Cardiac septum (tissue), 1 donor: ENCODE results near the gene FAM50A. TPM values are rescaled to one million over a fixed set of nuclear protein-coding genes. Genes with fewer than 3 reads are reported as not detected.

ENCODE experiments used
- DNase-seq: peaks from one replicate; pipeline ENCODE4 v3.0.0-alpha.2; 2020; ENCODE audit warnings: low spot score
- intact Hi-C: fragments of 100-400 bp; cut with DNase I; formaldehyde crosslinking; loops from one replicate; pipeline ENCODE4 v1.14.0; 2022
- total RNA-seq: library from RNA; stranded (reverse); fragmentation: NEBNext Ultra II Directional; extraction: Animal tissue kit (Norgen Biotek cat#: 25700); gene quantifications from one replicate; pipeline ENCODE4 v1.2.1, GENCODE V29; 2021
- donor health status: DM: no; HTN: no; CAD: no.

Gene FAM50A
- total RNA-seq, 1 donor from 2014 or later: 43.7 TPM

DNA sequence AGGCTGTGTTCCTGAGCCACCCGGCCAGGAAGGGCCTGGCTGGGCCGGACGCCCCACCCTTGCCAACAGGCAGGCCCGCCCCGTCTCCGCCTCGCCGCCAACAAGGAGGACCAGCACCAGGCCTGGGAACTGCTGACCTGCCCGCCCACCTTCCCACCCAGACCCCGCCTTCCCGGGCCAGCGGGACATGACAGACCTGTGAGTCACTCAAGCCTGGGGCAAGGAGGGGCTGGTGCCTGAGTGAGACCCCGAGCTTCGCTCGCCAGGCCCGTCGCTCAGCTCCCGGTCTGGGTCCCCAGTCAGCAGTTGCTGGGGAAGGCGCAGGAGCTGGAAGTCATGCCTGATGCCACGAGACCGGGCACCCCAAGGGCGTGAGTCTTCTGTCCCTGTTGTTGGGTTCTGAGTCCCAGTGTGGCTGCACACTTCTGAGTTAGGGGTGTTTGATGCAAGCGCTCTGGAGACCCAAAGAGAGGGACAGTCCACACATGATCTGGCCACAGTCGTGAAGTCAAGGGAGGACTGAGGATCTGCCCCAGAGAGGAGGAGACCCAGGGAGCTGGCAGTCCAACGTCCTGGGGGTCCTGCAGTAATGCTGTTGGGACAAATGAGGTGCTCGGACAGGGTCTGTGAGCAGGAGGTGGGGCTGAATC, 34.6 kb upstream of the FAM50A start, which contains the start of gene DNASE1L1:
TSS of gene DNASE1L1 (minus strand) at position 33 of the 650 bp plus-strand sequence. CDS start 3,686 bp downstream, outside the sequence.
- intact Hi-C loops: no loop called here

DNA sequence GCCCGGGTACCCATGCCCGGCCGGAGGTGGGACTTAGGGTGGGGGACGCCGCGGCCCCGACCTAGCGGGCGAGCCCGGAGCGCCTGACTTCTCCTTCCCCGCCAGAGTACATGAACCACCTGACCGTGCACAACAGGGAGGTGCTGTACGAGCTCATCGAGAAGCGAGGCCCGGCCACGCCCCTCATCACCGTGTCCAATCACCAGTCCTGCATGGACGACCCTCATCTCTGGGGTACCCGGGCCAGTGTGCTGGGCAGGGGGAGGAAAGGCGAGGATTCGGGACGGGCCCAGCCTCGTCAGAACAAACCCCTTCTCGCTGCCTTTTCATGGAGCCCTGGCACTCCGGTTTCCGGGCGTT, 32.0 kb upstream of the FAM50A start:
- intact Hi-C loops: no loop called here
- DNase-seq: peak; percentile 86

More for the DNA sequence above, 34.6 kb upstream of the FAM50A start, which contains the start of gene DNASE1L1:
- peak; percentile 95 for DNase-seq

DNA sequence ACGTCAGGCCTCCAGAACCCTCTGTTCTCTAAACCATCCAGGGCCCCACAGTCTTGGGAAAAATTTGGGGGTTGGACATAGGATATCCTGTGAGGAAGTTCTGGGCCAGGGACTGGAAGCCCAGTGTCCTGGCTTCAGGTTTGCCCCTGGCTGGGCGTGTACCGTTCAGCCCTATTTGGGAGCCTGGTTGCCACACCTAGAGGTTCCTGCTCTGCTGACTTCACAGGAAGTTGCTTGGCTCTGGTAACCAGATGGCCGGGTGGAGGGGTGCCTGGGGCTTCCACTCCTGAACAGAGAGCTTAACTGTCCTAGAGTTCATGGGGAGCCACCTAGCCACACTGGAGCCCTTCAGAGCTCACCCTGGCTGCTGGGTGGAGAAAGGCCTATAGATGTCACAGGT, 31.5 kb upstream of the FAM50A start:
- intact Hi-C loops: no loop called here
- DNase-seq: no peak

DNA sequence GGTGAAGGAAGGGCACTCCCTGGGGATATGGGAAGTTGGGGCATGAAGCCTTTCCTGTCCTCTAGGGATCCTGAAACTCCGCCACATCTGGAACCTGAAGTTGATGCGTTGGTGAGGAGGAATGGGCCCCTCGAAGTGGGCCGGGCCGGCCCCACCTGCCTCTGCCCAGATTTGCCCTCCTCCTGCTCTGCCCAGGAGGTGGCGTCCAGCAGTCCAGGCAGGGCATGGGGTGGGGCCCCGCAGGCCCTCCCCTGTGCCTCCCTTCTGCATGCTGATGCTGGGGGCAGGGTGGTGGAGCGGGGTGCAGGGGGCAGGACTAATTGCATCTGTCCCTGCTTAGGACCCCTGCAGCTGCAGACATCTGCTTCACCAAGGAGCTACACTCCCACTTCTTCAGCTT, 30.8 kb upstream of the FAM50A start:
- no peak for DNase-seq
- intact Hi-C loops: no loop called here

DNA sequence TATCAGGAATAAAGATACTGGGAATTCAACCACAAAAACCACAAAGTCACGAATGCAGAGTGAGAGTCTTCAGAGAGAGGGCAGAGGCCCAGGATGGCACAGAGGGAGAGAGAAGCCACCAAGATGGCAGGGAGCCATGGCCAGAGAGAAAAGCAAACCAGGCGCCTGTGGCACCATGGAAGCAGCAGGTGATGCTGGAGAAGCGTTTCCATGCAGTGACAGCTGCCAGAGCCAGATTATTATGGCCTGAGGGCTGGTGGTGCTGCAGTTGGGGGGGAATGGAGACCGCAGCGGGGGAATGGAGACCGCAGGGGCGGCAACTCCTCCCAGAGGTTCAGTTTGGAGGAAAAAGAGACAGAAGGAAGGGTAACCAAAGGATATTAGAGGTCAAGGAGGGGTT, 26.8 kb upstream of the FAM50A start:
- no peak for DNase-seq
- intact Hi-C loops: no loop called here

DNA sequence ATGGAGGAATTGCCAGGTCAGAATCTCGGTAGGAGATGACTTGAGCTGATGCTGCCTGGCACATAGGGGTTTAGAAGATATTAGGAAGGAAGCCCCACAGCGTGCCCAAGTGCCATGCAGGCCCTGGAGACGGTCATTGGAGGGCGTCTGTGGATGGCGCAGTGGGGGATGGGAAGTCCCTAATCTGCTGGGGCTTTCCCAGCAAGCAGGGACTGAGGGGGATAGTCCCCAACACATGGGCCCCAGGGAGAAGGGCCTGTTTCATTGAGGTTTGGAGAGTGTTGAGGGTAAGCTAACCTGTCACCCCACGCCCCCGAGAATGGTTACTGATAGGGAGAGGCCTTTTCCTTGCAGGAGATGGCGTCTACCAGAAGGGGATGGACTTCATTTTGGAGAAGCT, 24.8 kb upstream of the FAM50A start:
- intact Hi-C loops: no loop called here
- no peak for DNase-seq

DNA sequence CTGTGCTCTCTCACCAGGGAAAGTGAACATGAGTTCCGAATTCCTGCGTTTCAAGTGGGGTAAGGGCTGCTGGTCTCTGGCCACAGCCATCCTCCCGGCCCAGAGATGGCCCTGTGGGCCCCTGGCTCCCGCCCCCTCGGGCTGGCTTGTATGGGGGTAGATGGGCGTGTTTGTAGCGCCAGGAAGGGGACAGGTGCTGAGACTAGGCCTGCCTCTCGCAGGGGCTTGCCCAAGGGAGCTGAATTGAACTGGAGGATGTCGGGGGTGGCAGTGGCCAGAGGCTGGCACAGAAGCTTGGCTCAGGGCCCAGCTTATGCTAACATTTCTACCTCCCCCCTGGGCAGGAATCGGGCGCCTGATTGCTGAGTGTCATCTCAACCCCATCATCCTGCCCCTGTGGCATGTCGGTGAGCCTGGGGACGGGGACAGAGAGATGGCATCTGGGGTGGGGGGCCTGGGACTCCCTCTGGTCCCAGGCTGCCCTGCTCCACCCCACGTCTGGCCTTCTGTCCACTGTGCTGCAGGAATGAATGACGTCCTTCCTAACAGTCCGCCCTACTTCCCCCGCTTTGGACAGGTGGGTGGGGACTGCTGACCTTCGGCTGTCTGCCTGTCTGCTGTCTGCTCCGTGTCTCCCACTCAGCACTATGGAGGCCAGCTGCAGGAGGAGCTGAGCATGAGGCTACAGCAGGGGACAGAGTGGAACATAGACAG, 24.1 kb upstream of the FAM50A start:
- intact Hi-C loops: no loop called here
- DNase-seq: no peak

DNA sequence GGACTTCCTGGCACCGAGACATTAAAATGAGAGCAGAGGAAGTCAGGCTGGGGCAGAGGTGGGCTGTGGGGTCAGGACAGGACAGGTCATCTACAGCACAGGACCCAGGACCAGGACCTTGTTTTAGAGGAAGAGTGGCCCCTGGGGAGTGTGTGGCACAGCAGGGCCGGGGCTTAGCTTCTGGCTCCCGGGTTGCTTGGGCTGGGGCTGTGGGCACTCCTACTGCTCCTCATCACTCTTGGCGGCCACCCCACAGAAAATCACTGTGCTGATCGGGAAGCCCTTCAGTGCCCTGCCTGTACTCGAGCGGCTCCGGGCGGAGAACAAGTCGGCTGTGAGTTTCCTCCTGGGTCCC, 23.6 kb upstream of the FAM50A start:
- DNase-seq: no peak
- intact Hi-C loops: no loop called here

DNA sequence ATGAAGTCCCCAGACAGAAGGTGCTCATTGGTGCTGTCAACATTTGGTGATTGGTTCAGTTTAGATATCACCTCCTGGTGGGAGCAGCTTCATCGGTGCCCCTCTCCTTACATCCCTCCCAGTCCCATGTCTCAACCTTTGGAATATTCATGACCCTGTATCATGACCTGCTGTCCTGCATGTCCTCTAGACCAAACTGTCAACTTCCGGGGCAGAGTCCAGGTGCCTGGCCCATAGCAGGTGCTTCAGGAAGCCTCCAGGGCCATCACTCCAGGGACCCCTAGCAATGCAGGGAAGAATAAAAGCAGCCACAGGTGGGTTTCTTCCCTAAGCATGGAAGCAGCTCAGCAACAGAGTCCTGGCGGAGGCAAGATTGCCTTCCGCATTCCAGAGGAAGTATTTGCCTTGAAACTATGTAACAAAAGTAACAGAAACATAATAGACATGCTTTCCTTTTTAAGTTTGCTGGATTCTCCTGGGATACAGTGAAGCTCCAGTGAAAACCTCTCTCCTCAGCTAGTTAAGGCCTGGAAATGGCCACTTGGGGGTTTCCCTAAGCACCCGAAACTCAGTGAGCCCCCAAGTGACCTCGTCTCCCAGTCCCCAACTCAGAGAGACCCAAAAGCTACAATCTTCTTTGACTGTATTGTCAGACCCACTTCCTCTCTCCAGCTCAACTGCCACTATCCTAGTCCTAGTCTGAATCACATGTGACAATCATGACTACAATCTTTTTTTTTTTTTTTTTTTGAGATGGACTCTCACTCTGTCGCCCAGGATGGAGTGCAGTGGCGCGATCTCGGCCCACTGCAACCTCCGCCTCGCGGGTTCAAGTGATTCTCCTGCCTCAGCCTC, 16.8 kb upstream of the FAM50A start:
- DNase-seq: no peak
- intact Hi-C loops: no loop called here

DNA sequence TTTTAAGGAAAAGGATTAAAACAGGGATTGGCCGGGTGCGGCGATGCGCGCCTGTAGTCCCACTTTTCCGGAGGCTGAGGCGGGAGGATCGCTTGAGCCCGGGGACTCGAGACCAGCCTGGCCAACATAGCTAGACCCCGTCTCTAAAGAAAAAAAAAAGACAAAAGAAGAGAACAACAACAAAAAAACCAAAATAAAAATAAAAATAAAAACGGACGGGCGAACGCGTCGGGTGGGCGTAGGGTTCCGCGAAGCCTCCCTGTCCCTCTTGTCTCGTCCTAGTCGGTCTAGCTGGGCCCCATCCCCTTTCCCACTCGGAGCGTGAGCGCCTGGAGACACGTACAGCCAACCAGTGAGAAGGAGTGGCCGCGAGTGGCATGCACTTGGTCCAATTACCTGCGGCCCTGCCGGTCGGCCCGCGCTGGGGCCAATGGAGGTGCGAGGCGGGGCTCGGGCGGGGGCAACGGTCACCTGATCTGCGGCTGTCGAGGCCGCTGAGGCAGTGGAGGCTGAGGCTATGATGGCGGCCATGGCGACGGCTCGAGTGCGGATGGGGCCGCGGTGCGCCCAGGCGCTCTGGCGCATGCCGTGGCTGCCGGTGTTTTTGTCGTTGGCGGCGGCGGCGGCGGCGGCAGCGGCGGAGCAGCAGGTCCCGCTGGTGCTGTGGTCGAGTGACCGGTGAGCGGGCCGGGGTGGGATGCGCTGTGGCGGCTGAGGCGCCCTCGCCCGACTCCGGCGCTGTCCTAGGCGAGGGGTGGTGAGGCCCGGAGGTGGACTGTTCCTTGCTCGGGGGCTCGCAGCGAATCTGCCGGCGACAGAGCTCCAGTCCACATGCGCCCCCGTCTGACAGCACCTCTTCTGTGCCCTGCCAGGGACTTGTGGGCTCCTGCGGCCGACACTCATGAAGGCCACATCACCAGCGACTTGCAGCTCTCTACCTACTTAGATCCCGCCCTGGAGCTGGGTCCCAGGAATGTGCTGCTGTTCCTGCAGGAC, 15.5 kb upstream of the FAM50A start, which contains the start of gene ATP6AP1:
TSS of gene ATP6AP1 (plus strand) at position 502 of the 996 bp plus-strand sequence. CDS start at position 518, 16 bp downstream.
- intact Hi-C loops: no loop called here

DNA sequence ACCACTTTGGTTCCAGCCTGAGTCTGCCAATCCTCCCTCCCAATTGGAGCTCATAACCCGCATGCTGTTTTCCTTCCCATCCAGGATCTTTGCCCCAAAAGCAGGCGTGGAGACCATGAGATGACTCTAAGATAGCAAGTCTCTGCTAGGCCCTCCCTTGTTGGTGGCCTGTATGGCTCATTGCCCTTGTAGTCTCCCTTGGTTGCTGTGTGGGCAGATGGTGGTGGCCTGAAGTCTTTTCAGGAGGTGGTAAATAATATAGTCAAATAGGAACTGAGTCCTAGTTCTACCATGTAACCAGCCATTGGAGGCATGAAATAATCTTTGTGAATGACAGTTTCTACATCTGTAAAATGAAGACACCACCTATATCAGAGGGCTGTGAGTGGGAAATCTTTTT, 14.2 kb upstream of the FAM50A start:
- intact Hi-C loops: no loop called here
- no peak for DNase-seq

More for the DNA sequence above, 15.5 kb upstream of the FAM50A start, which contains the start of gene ATP6AP1:
- DNase-seq: peak; percentile 96

DNA sequence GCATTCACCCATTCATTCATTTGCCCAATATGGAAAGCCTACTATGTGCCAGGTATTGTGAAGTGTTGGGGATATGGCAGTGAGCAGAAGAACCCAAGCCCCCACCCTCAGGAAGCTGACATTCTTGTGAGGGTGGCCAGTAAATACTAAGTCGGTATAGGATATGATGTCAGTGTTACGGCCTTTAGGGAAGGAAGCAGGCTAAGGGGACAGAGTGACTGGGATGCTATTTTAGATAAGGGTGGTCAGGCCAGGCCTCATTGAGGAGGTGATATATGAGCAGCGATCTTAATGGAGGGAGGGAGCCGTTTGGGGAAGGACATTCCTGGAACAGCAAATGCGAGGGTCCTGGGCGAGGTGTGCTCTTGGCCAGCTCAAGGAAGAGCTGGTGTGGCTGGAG, 13.5 kb upstream of the FAM50A start:
- intact Hi-C loops: no loop called here
- no peak for DNase-seq

DNA sequence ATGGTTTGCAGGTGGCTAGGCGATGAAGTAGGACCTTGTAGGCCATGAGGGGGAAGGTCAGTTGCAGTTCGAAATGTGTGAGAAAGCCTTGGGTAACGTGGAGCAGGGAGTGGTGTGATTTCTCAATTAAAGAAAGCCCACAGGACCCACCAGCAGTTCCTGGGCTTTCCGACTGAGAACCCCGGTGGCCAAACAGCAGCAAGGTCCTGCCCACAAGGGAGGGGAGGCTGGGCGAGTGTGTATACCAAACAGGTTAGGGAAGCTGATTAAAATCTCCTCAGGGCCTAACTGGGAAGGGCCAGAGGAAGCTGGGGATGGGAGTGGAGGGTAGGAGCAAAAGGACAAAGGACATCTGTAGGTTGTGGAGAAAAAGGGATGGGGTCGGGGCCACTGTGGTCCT, 13.0 kb upstream of the FAM50A start:
- intact Hi-C loops: no loop called here
- DNase-seq: no peak

DNA sequence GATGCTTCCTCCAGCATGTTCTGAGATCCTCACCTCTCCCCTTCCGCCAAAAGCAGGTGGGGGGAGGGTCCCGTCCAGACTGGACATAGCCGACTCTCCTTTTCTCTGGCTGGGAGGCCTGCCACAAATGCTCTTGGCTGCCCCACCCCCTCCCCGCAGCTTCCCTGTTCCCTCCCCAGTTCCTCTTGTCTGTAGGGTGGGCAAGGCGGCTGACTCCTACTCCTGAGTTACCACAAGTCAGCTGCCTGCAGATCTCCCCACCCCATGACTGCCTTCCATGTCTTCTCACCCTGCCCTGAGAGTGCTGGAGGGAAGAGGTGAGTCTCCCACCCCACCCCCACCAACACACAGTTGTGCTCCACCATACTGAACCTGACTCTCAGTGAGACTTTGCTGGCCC, 12.6 kb upstream of the FAM50A start:
- intact Hi-C loops: no loop called here
- no peak for DNase-seq

DNA sequence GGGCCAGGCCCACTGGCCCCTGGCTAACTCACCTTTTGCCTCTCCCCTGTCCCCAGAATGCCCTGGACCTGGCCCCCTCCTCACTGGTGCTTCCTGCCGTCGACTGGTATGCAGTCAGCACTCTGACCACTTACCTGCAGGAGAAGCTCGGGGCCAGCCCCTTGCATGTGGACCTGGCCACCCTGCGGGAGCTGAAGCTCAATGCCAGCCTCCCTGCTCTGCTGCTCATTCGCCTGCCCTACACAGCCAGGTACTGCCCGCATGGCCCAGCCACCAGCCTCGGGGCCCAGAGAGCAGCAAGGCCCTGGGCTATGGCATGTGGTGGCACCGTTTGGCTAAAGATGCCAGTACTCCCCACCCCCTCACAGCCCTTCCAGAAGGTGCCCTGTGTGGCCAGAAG, 11.7 kb upstream of the FAM50A start:
- intact Hi-C loops: no loop called here
- no peak for DNase-seq

DNA sequence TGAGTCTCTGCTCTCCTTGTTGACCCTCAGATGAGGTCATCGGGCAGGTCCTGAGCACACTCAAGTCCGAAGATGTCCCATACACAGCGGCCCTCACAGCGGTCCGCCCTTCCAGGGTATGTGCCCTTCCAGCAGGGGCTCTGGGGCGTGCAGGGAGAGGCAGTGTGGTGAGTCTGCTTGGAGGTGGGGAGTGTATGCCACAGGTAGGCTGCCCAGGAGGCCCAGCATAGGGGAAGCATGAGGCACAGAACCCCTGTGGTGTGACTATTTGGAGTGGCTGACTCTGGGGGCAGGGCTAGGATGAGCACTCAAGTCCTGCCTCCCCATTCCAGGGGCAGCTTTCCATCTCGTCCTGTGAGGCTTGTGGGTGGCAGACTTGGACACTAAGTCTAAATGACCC, 10.3 kb upstream of the FAM50A start:
- DNase-seq: no peak
- intact Hi-C loops: no loop called here

DNA sequence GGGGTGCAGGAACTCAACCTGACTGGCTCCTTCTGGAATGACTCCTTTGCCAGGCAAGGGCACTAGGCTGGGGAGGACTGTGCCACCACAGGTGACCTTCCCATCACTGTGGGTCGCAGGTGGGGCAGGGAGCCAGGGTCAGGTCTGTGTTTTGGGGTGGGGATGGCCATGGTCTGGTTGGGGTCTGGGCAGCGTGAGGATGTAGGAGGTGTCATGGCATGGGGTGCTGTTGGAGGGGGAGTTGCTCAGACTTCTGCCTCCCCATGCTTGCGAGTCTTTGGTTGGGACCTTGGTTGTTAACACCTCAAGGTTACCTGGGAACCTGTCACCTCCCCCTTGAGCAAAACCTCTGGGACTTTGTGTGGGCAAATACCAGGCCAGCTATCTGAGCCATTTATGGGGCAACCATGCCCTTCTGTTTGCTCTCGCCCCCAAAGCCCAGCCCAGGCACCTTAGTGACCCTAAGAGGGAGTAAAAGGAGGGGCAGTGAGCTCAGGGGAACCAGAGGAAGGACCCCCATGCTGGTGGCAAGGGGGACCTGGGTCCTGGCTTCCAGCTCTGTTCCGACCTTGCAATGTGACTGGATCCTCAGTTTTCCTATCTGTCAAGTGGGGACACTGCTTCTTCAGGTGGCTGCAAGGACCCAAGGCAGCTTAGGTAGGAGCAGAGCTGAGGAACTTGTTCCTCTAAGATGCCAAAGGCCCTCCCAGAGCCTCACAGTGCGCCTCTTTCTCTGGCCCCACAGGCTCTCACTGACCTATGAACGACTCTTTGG, 9.4 kb upstream of the FAM50A start:
- intact Hi-C loops: loop anchor here (5.0 kb wide), 2 partner anchors 53 to 98 kb away; partner anchors contain the start of gene UBL4A
- no peak for DNase-seq

DNA sequence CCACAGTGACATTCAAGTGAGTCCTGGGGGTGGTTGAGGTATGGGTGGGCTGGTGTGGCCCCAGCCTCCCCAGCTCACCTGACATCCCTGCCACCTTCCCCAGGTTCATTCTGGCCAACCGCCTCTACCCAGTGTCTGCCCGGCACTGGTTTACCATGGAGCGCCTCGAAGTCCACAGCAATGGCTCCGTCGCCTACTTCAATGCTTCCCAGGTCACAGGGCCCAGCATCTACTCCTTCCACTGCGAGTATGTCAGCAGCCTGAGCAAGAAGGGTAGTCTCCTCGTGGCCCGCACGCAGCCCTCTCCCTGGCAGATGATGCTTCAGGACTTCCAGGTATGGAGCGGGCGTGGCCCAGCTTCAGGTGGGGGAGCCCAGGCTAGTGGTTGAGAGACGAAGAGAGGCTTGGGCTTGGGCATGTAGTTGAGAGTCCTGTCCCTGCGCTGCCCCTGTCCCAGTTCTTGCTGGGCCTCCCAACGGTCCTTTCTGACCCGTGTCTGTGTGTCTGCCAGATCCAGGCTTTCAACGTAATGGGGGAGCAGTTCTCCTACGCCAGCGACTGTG, 8.7 kb upstream of the FAM50A start:
- intact Hi-C loops: loop anchor here (5.0 kb wide), 2 partner anchors 52 to 97 kb away; partner anchors contain the start of gene UBL4A
- no peak for DNase-seq
